Endothelial cell of umbilical vein (primary cell): ENCODE measurements around the gene KMT2B.

Experiments used
- CTCF ChIP-seq, 2 donors: IDR thresholded peaks; 1 replicate in 1 of 2; 2 replicates in 1 of 2; pipeline ENCODE4 v1.5.1; 2011; ENCODE audit warnings: low read length in 2 of 2, mild to moderate bottlenecking in 2 of 2, moderate library complexity in 2 of 2, control low read depth in 1 of 2, inconsistent platforms in 1 of 2, low read depth in 1 of 2; ENCODE audit not compliant: insufficient read depth in 1 of 2; ENCODE audit errors: extremely low read depth in 1 of 2
- MAX ChIP-seq: IDR thresholded peaks from 2 replicates; pipeline ENCODE4 v1.6.1; 2011; ENCODE audit not compliant: insufficient read depth, insufficient read length
- POLR2A ChIP-seq: IDR thresholded peaks from 2 replicates; pipeline ENCODE4 v1.6.1; 2012; ENCODE audit warnings: low read depth, mild to moderate bottlenecking, control low read depth, low read length

DNA sequence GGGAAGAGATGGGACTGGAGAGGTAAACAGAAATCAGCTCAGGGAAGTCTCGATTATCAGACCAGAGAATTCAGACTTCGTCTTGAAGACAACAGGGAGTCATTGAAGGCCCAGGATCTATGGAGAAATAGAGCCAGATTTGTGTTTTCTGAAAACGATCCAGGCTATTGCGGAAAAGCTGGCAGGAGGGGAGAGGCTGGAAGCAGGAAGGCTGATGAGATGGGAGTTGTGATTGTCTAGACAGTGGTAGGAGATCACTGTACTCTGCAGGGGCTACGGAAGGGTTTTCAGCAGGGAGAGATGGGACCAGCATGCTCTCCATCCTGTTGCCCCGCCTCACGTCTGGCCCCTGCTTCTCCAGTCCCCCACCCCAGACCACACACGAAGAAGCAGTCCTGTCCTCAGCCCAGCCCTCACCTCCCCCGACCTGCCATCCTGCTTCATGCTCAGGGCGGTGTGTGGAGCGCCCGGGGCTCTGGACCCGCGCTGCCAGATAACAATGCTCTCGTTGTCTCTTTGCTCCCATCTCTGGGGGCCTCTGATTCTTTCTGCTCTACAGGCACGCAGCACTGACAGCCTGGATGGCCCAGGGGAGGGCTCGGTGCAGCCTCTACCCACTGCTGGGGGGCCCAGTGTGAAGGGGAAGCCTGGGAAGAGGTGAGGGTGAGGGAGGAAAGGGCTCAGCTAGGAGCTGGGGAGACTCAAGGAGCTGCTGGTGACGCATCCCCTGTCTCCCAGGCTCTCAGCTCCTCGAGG lies 59.5 kb downstream of the KMT2B start:
- TF ChIP-seq MAX (no peak), CTCF (IDR thresholded peaks at IDR 0.05; ENCODE audit: extremely low read depth in 1 of 2, insufficient read depth in 1 of 2, low read depth in 1 of 2, low read length in 2 of 2) (no peak), POLR2A (no peak)
